ENCODE data around the gene ALDOB.

The ALDOB gene

GRCh38 chr9:101408374-101409078 lies 27.0 kb downstream of the ALDOB start:
- no peak for TF ChIP-seq CTCF (conservative IDR thresholded peaks at IDR 0.05; ENCODE audit: low read depth, low read length)
- no peak overlapping the region for H3K4me3 ChIP-seq (ENCODE audit: low read depth, low read length)
- no peak for DNase-seq (ENCODE audit: low read depth)

GRCh38 chr9:101403516-101404285 lies 31.9 kb downstream of the ALDOB start:
- no peak overlapping the region for H3K4me3 ChIP-seq (ENCODE audit: low read depth, low read length)
- no peak for TF ChIP-seq CTCF (conservative IDR thresholded peaks at IDR 0.05; ENCODE audit: low read depth, low read length)
- no peak for DNase-seq (ENCODE audit: low read depth)

- H3K4me3 ChIP-seq (ENCODE audit: low read depth, low read length) = peak overlapping the region; percentile 78
- no peak for TF ChIP-seq CTCF (conservative IDR thresholded peaks at IDR 0.05; ENCODE audit: low read depth, low read length)
- DNase-seq (ENCODE audit: low read depth) = peak; percentile 46
Measured at GRCh38 chr9:101400120-101400519, 35.5 kb downstream of the ALDOB start.

- DNase-seq (ENCODE audit: low read depth) = no peak
- H3K4me3 ChIP-seq (ENCODE audit: low read depth, low read length) = peak overlapping the region; percentile 78
- TF ChIP-seq CTCF (conservative IDR thresholded peaks at IDR 0.05; ENCODE audit: low read depth, low read length) = no peak
Measured at GRCh38 chr9:101399643-101399970, 36.0 kb downstream of the ALDOB start.

GRCh38 chr9:101398930-101399642 lies 36.5 kb downstream of the ALDOB start:
- TF ChIP-seq CTCF (conservative IDR thresholded peaks at IDR 0.05; ENCODE audit: low read depth, low read length) = no peak
- H3K4me3 ChIP-seq (ENCODE audit: low read depth, low read length) = peak overlapping the region; percentile 78
- peak; percentile 20 for DNase-seq (ENCODE audit: low read depth)

- DNase-seq (ENCODE audit: low read depth) = peak; percentile 100
- no peak for TF ChIP-seq CTCF (conservative IDR thresholded peaks at IDR 0.05; ENCODE audit: low read depth, low read length)
- H3K4me3 ChIP-seq (ENCODE audit: low read depth, low read length) = peak within 1 kb of the TSS; percentile 86
Measured at GRCh38 chr9:101398068-101398929, 37.3 kb downstream of the ALDOB start, which contains the start of the genes MRPL50 and ZNF189. Gene MRPL50 (minus strand): TSS chr9:101398618. CDS start chr9:101398592, 26 bp downstream. Gene ZNF189 (plus strand): TSS chr9:101398851. CDS start chr9:101399157, 306 bp downstream.

Measured in choroid plexus epithelial cell (primary cell).